GM10266 (cell line): ENCODE results near the gene SHISAL1.
"Not testable (repeated sequence)": the region's sequence is repeated elsewhere in the genome, so short reads cannot be mapped to it uniquely, and the experiment has no call there.

Experiments used
- DNase-seq: peaks from one replicate; pipeline ENCODE4 v3.0.0; 2012; ENCODE audit errors: extremely low spot score
- CTCF ChIP-seq: IDR thresholded peaks from 2 replicates; pipeline ENCODE4 v1.5.1; 2012; ENCODE audit warnings: mild to moderate bottlenecking, low read depth; ENCODE audit not compliant: control insufficient read depth, insufficient read depth; ENCODE audit errors: missing control alignments

The SHISAL1 gene

GRCh38 chr22:44305888-44306287 lies 6.9 kb downstream of the SHISAL1 start:
- DNase-seq: no peak
- TF ChIP-seq CTCF: no peak

GRCh38 chr22:44305455-44305854 lies 7.3 kb downstream of the SHISAL1 start:
- TF ChIP-seq CTCF: no peak
- DNase-seq: no peak

GRCh38 chr22:44304911-44305310 lies 7.8 kb downstream of the SHISAL1 start:
- TF ChIP-seq CTCF: no peak
- no peak for DNase-seq

- TF ChIP-seq CTCF: no peak
- DNase-seq: no peak
Measured at GRCh38 chr22:44304354-44304753, 8.4 kb downstream of the SHISAL1 start.

- not testable (repeated sequence) for DNase-seq
Measured at GRCh38 chr22:44302363-44302762, 10.4 kb downstream of the SHISAL1 start.

GRCh38 chr22:44301039-44301438 lies 11.7 kb downstream of the SHISAL1 start:
- TF ChIP-seq CTCF: no peak
- no peak for DNase-seq

- no peak for TF ChIP-seq CTCF
- no peak for DNase-seq
Measured at GRCh38 chr22:44299124-44299523, 13.6 kb downstream of the SHISAL1 start.

- no peak for DNase-seq
- TF ChIP-seq CTCF: no peak
Measured at GRCh38 chr22:44298406-44299091, 14.2 kb downstream of the SHISAL1 start.
